SK-MEL-5 (cell line): Measurements from ENCODE around the gene LSM12. TPM values are rescaled to one million over a fixed set of nuclear protein-coding genes. Genes with fewer than 3 reads are reported as not detected.
"Not testable (repeated sequence)": the region's sequence is repeated elsewhere in the genome, so short reads cannot be mapped to it uniquely, and the experiment has no call there.

Source experiments
- DNase-seq: peaks from one replicate; pipeline ENCODE4 v3.0.0-alpha.2; 2016; ENCODE audit warnings: low read depth, low spot score
- in situ Hi-C: cut with HindIII; loops from 2 replicates; pipeline ENCODE4 v1.10.0; 2016; ENCODE audit warnings: low sequenced_read_pairs, high pct_unique_total_duplicates, low pct_unique_long_range_greater_than_20kb
- total RNA-seq: library from RNA; depleted of rRNA; stranded (reverse); fragments of >200 nt; shearing (Covaris generic); gene quantifications from 2 replicates; pipeline ENCODE4 v1.2.3, GENCODE V29; 2014

The LSM12 gene
- total RNA-seq, 1 experiment from 2014 or later, result 49.2 TPM

DNA sequence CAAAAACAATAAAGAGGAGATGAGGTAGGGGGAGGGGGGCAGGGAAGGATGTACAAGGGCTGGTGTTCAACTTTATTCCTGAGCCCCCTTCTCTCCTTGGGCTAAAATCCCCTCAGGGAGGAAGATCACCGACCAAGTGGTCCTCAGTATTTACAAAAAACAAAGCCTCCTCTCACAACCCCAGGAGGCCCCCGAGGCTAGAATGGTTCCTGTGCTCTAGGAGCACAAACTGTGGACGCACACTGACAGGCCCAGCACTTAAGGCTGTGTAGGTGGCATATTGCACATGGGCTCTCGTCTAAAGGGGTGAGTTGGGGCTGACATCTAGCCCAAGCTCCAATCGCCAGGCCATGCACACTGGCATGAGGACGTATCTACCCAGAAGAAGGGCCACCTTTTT is 35.4 kb upstream of the LSM12 start:
- in situ Hi-C loops, result not testable (repeated sequence)

DNA sequence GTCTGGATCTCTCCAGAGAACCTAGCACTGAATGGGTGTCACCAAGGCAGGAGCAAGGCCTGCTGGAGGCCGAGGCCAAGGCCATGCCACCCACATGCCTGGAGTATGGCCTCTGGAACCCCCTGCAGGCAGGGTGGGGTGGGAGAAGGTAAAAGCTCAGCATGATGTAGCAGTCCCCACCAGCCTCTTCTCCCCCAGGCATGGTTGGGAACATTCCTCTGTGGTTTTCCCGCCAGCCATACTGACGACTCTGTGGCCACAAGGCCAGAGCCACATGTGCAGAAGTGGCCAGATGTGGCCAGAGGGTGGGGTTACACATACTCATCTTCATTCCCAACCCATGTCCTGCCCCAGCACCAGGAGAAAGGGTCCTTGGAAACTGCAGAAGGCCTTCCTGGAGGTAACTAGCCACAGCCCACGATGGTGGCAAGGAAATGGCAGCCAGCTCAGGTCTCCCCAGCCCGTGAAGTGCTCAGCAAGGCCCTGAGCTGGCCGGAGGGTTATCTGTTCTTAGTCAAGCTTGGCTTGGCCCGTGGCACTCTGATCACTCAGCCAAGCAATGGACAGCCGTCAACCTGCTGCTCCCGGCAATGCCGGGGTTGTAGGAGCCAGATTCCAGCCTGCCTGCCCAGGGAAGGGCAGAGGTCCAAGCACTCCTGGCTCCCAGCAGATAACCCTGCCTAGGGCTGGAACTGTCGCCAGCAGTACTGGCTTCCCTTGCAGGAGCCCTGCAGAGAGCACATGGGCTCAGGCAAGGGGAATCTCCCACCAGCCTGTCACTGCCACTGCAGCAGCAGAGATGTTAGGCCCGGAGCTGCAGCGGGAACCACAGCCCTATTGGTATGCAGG is 30.9 kb upstream of the LSM12 start:
- no peak for DNase-seq
- in situ Hi-C loops, result no loop called here

More for the DNA sequence above, 35.4 kb upstream of the LSM12 start:
- not testable (repeated sequence) for DNase-seq

- in situ Hi-C loops, result no loop called here
Measured at GRCh38 chr17:44095647-44096496, 29.4 kb upstream of the LSM12 start.

DNA sequence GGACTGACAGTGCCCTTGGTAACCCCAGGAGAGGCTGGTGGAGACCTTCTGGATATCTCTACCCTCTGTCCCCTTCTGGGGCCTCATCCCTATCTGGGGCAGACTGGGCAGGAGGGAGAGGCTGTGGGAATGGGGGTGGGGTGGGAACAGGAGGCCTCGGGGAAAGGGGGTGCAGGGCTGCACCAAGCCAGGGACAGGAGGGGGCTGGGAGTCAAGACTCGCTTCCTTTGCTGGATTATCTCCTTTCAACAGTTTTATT is 28.8 kb upstream of the LSM12 start:
- in situ Hi-C loops, result no loop called here
- DNase-seq, result no peak

More at GRCh38 chr17:44095647-44096496, 29.4 kb upstream of the LSM12 start:
- peak; percentile 79 for DNase-seq

DNA sequence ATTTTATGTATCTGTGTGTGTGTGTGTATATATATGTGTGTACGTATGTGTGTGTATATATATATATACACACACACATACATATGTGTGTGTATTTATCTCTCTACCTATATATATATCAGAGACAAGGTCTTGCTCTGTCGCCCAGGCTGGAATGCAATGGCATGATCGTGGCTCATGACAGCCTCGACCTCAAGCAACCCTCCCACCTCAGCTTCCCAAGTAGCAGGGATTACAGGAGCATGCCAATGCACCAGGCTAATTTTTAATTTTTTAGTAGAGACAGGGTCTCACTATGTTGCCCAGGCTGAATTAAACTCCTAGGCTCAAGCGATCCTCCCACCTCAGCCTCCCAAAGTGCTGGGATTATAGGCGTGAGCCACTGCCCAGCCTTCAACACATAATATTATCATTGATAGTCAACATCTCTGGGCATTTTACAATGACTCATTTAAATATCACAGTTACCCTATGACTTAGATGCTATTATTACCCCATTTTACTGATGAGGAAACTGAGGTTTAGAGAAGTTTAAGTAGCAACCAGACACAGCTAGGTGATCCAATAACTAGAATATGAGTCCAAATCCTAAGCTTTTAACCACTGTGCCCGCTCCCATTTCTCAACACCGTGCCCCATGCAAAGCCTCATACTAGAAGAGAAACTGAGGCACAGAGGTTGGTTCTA is 28.4 kb upstream of the LSM12 start:
- in situ Hi-C loops, result no loop called here
- DNase-seq, result no peak

DNA sequence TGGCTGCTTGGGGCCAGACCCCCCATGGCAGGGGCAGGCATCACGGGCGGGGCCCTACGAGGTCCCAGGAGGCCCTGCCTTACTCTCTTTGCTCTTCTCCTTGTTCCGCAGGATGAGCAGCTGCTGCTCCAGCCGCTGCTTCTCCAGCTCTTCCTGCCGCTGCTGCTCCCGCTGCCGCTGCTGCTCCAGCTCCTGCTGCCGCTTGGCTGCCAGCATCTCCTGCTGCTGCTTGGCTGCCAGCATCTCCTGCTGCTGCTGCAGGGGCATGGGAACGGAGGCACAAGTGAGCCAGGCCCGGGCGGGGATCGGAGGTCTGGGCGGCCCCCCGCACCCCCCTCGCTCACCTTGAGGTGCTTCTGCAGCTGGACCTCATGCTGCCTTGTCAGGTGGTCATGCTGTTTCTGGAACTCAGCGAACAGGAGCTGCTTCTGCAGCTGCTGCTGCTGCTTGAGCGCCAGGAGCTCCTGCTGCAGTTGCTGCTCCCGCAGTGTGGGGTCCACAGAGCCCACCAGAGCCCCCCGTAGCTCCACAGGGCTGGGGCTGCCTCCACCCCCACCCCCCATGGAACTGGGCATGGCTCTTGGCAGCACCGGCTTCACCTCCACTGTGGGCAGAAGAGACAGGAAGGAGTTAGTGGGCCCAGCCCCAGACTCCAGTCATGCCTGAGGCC is 26.9 kb upstream of the LSM12 start:
- no peak for DNase-seq
- in situ Hi-C loops, result no loop called here

DNA sequence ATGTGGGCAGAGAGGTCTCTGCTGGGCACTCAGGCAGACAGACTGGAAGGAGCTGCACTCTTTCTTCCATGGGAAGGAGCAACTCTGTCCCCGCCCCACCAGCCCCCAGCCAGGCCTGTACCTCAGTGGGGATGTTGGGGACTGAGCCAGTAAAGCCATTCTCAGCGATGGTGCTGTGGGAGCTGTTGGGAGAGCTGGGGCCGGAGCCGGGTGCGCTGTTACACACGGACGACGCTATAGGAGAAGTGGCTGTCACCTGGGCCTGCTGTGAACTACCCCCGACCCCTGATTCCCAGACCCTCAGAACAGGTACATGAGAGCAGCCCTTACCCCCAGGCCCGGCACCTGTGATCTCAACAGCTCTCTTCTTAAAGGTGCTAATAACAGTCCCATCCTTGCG is 25.6 kb upstream of the LSM12 start:
- no peak for DNase-seq
- in situ Hi-C loops, result no loop called here

- DNase-seq, result no peak
- in situ Hi-C loops, result no loop called here
Measured at GRCh38 chr17:44091200-44091997, 24.9 kb upstream of the LSM12 start.

GRCh38 chr17:44088254-44088653 is 21.8 kb upstream of the LSM12 start:
- DNase-seq, result no peak
- in situ Hi-C loops, result no loop called here

DNA sequence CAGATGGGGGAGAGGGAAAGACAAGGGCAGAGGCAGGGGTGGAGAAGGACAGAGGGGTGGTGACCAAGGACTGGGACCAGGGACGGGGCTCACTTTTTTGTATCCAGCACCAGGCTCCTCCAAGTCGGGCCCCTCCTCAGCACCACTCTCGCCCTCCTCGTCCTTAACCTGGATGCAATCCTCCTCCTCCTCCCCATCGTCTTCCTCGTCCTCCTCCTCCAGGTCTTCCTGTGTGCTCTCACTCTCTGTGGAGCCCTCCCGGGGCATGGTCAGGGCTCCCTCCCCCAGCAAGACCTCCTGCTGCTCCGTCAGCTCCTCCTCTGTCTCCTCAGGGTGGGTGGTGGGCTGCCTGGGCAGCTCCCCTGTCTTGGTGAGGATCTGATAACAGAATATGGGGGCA is 20.8 kb upstream of the LSM12 start:
- in situ Hi-C loops, result no loop called here
- DNase-seq, result no peak

GRCh38 chr17:44086364-44087311 is 20.2 kb upstream of the LSM12 start:
- in situ Hi-C loops, result no loop called here
- peak; percentile 86 for DNase-seq

DNA sequence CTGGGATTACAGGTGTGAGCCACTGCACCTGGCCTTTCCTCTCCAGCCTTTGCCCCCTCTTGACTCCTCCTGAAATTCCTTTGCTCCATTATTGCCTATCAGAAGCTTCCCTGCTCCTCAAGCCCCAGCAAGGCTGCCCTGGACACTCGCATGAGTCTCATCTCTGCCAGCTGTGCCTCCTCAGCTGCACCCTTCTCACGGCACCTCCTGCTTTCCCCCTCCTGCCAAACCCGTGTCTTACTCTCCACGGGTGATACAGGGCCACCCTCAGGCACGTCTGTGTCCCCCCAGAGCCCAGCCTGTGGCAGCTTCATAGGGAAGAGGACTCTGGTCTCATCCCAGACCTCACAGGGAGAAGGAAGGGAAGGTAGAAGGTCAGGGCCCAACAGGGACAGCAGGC is 19.4 kb upstream of the LSM12 start:
- no peak for DNase-seq
- in situ Hi-C loops, result no loop called here

DNA sequence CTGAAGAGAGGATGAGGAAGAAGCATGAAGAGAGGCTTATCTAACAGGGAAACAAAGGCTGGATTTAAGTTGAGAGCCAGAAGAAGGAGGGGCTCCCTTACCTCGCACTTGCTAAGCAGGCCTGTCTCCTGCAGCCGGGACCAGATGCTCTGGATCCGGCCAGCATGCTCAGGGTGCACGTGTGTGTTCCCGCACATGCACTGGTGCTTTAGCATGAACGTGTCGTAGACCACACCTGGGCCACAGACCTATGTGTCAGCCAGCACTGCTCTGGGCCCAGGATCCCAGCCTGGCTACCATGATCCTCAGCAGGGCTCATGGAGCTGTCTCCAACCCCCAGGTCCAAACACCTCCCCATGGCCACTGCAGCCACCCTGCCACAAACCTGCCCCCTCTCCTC is 18.4 kb upstream of the LSM12 start:
- in situ Hi-C loops, result no loop called here

DNA sequence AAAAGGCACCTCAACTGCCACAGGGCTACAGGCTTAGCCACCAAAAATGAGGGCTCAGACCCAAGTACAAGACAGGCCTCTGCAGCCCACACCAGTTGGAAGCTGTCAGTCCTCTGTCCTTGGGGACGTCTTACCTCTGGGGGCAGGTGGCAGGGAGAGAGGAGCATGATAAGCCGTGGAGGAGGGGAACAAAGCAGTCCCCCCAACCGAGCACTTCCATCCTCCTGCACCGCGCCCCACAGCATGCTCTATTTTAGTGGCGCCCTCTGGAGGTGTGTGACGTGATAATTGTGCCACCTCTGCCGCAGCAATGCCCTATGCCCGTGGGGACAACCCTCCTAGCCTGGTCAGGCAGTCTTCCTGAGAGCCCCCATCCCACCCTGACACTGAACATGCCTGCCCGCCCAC is 17.7 kb upstream of the LSM12 start:
- peak; percentile 34 for DNase-seq
- in situ Hi-C loops, result no loop called here

More for the DNA sequence above, 18.4 kb upstream of the LSM12 start:
- DNase-seq, result no peak

DNA sequence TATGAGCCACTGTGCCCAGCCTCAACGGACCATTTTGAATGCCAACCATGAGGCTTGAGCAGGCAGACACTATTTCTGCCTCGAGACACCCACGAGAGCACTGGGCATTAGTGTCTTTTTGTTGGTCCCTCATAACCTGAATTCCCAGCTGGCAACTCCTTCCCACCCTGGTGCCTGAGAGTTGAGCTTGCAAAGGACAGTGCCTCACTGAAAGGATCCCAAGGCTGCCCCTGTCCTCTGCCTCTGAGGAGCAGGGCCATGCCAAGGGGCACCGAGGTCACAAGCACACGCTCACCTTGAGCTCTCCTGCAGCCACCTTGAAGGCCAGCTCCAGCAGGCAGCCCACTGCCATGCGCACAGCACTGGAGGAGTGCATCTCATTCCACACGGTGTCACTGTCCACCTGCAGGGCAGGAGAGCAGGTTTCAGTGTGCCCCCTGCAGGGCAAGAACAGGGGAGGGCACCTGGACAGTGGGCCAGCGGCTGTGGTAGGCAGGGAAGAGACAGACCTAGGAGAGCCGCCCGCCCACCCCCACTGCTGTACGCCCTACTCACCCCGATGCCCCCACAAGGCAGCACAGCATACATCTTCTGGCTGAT is 16.9 kb upstream of the LSM12 start:
- in situ Hi-C loops, result no loop called here
- peak; percentile 51 for DNase-seq
